ENCODE results near the gene IQCN. TPM values are rescaled to one million over a fixed set of nuclear protein-coding genes. Genes with fewer than 3 reads are reported as not detected.

IQCN gene
- total and polyA plus RNA-seq, 2 experiments from 2014 or later = 0.35 TPM; not detected in 1

- no peak for DNase-seq (ENCODE audit: low spot score)
- Histone ChIP-seq H3K9me2 (ENCODE audit: insufficient read depth) (no peaks in the 10 kb centered on the region), H3K79me2 (replicated peaks; ENCODE audit: insufficient read depth) (0 out of 2 replicates have a peak, but pooled peaks cover 8% of the 10 kb centered on the region), H3K27ac (ENCODE audit: low read depth) (0 out of 2 replicates have a peak overlapping the region, but pooled peaks have one; percentile 26), H3K4me3 (no peak overlapping the region), H3K4me2 (no peak overlapping the region), H3F3A (replicated peaks; ENCODE audit: low read depth) (peaks cover 25% of the 10 kb centered on the region), H2AFZ (no peak overlapping the region), H3K36me3 (ENCODE audit: insufficient read depth) (peaks cover 17% of the 10 kb centered on the region; the same call in 1 of the 2 replicates), H4K20me1 (replicated peaks; ENCODE audit: insufficient read depth) (peaks cover 4% of the 10 kb centered on the region), H3K27me3 (ENCODE audit: insufficient read depth) (no peaks in the 10 kb centered on the region), H3K4me1 (ENCODE audit: insufficient read depth) (peaks cover 18% of the 10 kb centered on the region)
- H3K27me3 Mint-ChIP-seq (ENCODE audit: insufficient read depth, low read depth, poor library complexity) = peaks cover 12% of the 10 kb centered on the region
- no peak for ATAC-seq
- TF ChIP-seq, protein P1, sequence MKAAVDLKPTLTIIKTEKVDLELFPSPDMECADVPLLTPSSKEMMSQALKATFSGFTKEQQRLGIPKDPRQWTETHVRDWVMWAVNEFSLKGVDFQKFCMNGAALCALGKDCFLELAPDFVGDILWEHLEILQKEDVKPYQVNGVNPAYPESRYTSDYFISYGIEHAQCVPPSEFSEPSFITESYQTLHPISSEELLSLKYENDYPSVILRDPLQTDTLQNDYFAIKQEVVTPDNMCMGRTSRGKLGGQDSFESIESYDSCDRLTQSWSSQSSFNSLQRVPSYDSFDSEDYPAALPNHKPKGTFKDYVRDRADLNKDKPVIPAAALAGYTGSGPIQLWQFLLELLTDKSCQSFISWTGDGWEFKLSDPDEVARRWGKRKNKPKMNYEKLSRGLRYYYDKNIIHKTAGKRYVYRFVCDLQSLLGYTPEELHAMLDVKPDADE (IDR thresholded peaks at IDR 0.05) = no peak
- TF ChIP-seq EZH2phosphoT487 (IDR thresholded peaks at IDR 0.05; ENCODE audit: unreplicated experiment) (no peak), CTCF (conservative IDR thresholded peaks at IDR 0.05; ENCODE audit: low read depth in 2 of 2) (no peak), ZNF331 (CRISPR knock-in tag; IDR thresholded peaks at IDR 0.05; ENCODE audit: low read depth) (no peak), STAT1 (IDR thresholded peaks at IDR 0.05; ENCODE audit: unreplicated experiment) (no peak), JUNB (IDR thresholded peaks at IDR 0.05; ENCODE audit: unreplicated experiment) (no peak), EZH2 (IDR thresholded peaks at IDR 0.05; ENCODE audit: low read depth, unreplicated experiment) (no peak), POLR2AphosphoS5 (IDR thresholded peaks at IDR 0.05; ENCODE audit: low read depth) (no peak), ZNF114 (CRISPR knock-in tag; IDR thresholded peaks at IDR 0.05) (no peak), ZNF462 (CRISPR knock-in tag; IDR thresholded peaks at IDR 0.05) (no peak), CREB1 (CRISPR knock-in tag; IDR thresholded peaks at IDR 0.05; ENCODE audit: low read depth) (no peak), NANOG (IDR thresholded peaks at IDR 0.05; ENCODE audit: borderline replicate concordance) (no peak)
- TF ChIP-seq, protein P2, sequence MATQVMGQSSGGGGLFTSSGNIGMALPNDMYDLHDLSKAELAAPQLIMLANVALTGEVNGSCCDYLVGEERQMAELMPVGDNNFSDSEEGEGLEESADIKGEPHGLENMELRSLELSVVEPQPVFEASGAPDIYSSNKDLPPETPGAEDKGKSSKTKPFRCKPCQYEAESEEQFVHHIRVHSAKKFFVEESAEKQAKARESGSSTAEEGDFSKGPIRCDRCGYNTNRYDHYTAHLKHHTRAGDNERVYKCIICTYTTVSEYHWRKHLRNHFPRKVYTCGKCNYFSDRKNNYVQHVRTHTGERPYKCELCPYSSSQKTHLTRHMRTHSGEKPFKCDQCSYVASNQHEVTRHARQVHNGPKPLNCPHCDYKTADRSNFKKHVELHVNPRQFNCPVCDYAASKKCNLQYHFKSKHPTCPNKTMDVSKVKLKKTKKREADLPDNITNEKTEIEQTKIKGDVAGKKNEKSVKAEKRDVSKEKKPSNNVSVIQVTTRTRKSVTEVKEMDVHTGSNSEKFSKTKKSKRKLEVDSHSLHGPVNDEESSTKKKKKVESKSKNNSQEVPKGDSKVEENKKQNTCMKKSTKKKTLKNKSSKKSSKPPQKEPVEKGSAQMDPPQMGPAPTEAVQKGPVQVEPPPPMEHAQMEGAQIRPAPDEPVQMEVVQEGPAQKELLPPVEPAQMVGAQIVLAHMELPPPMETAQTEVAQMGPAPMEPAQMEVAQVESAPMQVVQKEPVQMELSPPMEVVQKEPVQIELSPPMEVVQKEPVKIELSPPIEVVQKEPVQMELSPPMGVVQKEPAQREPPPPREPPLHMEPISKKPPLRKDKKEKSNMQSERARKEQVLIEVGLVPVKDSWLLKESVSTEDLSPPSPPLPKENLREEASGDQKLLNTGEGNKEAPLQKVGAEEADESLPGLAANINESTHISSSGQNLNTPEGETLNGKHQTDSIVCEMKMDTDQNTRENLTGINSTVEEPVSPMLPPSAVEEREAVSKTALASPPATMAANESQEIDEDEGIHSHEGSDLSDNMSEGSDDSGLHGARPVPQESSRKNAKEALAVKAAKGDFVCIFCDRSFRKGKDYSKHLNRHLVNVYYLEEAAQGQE (IDR thresholded peaks at IDR 0.05; ENCODE audit: unreplicated experiment) = no peak
- H3K9me3 Mint-ChIP-seq = no peaks in the 10 kb centered on the region
- H3K4me1 Mint-ChIP-seq = peaks cover 21% of the 10 kb centered on the region
- no peak overlapping the region for H3K27ac Mint-ChIP-seq
- H3K4me3 Mint-ChIP-seq = no peak overlapping the region
- H3K36me3 Mint-ChIP-seq (ENCODE audit: low read depth) = peaks cover 52% of the 10 kb centered on the region
Observed at GRCh38 chr19:18309525-18310064, 35.3 kb upstream of the IQCN start.
